Measurements from ENCODE around the gene TMEM116.

- TF ChIP-seq POLR2A (IDR thresholded peaks at IDR 0.05), result no peak
- TF ChIP-seq CTCF (IDR thresholded peaks at IDR 0.05), result no peak
- no peak for TF ChIP-seq EP300 (IDR thresholded peaks at IDR 0.05)
- no peak for TF ChIP-seq POLR2AphosphoS5 (IDR thresholded peaks at IDR 0.05)
Measured at GRCh38 chr12:111984820-111985219, 28.1 kb downstream of the TMEM116 start.

Data from sigmoid colon (tissue), 4 donors.